ENCODE data around the gene IPPK.

GRCh38 chr9:92680166-92681119 is 10.5 kb upstream of the IPPK start:
- no peak for TF ChIP-seq CTCF (IDR thresholded peaks at IDR 0.05)
- TF ChIP-seq POLR2A (IDR thresholded peaks at IDR 0.05) = no peak
